Glutamatergic neuron (in vitro differentiated cells): ENCODE measurements around the gene CXXC1. TPM values are rescaled to one million over a fixed set of nuclear protein-coding genes. Genes with fewer than 3 reads are reported as not detected.
A peak's percentile ranks its signal among the peaks of the same experiment; 100 is the strongest.
"Not testable (repeated sequence)": the region's sequence is repeated elsewhere in the genome, so short reads cannot be mapped to it uniquely, and the experiment has no call there.

ENCODE experiments used
- DNase-seq: peaks from one replicate; pipeline ENCODE4 v3.0.0; 2022
- H3K27ac Mint-ChIP-seq: one replicate; pipeline ENCODE4 v1.8.0; 2020; ENCODE audit warnings: mild to moderate bottlenecking, mixed read lengths, inconsistent platforms; ENCODE audit not compliant: unreplicated experiment
- H3K27me3 Mint-ChIP-seq: one replicate; pipeline ENCODE4 v1.8.0; 2020; ENCODE audit warnings: mild to moderate bottlenecking, moderate library complexity, mixed read lengths, inconsistent platforms; ENCODE audit not compliant: unreplicated experiment
- H3K36me3 Mint-ChIP-seq: one replicate; pipeline ENCODE4 v1.8.0; 2020; ENCODE audit warnings: mild to moderate bottlenecking, mixed read lengths, inconsistent platforms; ENCODE audit not compliant: unreplicated experiment
- H3K4me1 Mint-ChIP-seq: one replicate; pipeline ENCODE4 v1.8.0; 2020; ENCODE audit warnings: mild to moderate bottlenecking, low read depth, mixed read lengths, inconsistent platforms; ENCODE audit not compliant: unreplicated experiment
- H3K4me3 Mint-ChIP-seq: one replicate; pipeline ENCODE4 v1.8.0; 2020; ENCODE audit warnings: mild to moderate bottlenecking, mixed read lengths, inconsistent platforms; ENCODE audit not compliant: unreplicated experiment
- H3K9me3 Mint-ChIP-seq: one replicate; pipeline ENCODE4 v1.8.0; 2020; ENCODE audit warnings: mild to moderate bottlenecking, moderate library complexity, mixed read lengths, inconsistent platforms; ENCODE audit not compliant: unreplicated experiment
- total RNA-seq: library from RNA; stranded (reverse); fragmentation: NEBNext Ultra II Directional; extraction: Animal tissue kit (Norgen Biotek cat#: 25700); gene quantifications from one replicate; pipeline ENCODE4 v1.2.1, GENCODE V29; 2021; ENCODE audit not compliant: unreplicated experiment
- TF ChIP-seq, protein P1 (sequence below): fragments of 200-600 bp; sonication (generic); IDR thresholded peaks from one replicate; pipeline ENCODE4 v1.5.0; 2021; ENCODE audit not compliant: partially characterized antibody, unreplicated experiment

CXXC1 gene
- total RNA-seq, 1 donor from 2014 or later = 66.3 TPM

DNA sequence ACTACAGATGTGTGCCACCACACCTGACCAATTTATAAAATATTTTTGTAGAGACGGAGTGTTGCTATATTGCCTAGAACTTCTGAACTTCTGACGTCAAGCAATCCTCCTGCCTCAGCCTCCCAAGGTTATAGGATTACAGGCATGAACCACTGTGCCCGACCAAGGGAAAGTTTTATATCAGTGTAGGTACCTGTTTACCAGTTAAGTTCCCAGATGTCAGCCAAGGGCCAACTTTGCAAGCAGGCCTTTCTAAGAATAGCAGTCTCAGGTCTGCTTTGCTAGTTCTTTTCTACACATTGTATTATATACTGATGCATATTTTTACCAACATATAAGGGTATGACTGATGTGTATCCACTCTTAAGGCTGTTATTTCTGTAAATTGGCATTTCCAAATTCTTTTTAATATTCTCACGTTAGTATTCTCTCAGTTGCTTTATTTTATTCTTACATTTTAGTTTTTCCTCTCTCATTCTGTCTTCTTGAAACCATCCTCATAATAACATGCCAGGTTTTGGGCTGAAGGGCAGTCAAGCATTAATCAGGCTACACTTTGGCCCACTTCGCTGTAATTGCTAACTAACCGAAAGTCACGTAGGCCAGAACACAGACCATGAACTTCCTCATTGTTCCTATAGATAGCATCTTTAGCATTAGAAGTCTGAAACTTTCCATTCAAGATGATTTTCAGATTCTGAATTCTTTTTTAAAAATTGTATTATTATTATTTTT is 25.0 kb upstream of the CXXC1 start:
- H3K36me3 Mint-ChIP-seq = no peaks in the 10 kb centered on the region
- peaks cover 2% of the 10 kb centered on the region for H3K4me1 Mint-ChIP-seq
- no peak overlapping the region for H3K27ac Mint-ChIP-seq
- H3K27me3 Mint-ChIP-seq = no peaks in the 10 kb centered on the region
- DNase-seq = no peak
- H3K4me3 Mint-ChIP-seq = no peak overlapping the region
- TF ChIP-seq, protein P1, sequence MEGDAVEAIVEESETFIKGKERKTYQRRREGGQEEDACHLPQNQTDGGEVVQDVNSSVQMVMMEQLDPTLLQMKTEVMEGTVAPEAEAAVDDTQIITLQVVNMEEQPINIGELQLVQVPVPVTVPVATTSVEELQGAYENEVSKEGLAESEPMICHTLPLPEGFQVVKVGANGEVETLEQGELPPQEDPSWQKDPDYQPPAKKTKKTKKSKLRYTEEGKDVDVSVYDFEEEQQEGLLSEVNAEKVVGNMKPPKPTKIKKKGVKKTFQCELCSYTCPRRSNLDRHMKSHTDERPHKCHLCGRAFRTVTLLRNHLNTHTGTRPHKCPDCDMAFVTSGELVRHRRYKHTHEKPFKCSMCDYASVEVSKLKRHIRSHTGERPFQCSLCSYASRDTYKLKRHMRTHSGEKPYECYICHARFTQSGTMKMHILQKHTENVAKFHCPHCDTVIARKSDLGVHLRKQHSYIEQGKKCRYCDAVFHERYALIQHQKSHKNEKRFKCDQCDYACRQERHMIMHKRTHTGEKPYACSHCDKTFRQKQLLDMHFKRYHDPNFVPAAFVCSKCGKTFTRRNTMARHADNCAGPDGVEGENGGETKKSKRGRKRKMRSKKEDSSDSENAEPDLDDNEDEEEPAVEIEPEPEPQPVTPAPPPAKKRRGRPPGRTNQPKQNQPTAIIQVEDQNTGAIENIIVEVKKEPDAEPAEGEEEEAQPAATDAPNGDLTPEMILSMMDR = no peak
- H3K9me3 Mint-ChIP-seq = no peaks in the 10 kb centered on the region

DNA sequence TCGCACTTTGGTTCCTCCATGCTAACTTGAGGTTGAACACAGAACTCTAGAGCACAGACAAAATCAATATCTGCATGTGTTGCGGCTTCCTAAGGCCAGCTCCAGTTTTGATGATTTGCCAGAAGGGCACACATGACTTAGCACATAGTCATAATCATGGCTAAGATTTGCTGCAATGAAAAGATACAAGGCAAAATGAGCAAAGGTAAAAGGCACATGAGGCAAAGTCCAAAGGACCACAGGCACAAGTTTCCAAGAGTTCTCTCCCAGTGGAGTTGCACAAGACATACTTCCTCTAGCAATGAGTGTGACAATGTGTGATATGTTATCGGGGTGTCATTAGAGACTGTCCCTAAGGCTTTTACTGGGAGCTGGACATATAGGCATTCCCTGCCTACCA is 24.2 kb upstream of the CXXC1 start:
- H3K4me3 Mint-ChIP-seq = no peak overlapping the region

DNA sequence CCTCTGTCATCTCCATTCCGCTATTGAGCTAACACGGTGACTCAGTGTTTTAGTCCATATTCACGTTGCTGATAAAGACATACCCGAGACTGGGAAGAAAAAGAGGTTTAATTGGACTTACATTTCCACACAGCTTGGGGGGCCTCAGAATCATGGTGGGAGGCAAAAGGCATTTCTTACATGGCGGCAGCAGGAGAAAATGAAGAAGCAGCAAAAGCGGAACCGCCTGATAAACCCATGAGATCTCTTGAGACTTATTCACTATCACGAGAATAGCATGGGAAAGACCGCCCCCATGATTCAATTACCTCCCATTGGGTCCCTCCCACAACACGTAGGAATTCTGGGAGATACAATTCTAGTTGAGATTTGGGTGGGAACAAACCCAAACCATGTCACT is 22.6 kb upstream of the CXXC1 start:
- Mint-ChIP-seq H3K4me3 (no peak overlapping the region), H3K9me3 (no peaks in the 10 kb centered on the region), H3K27ac (no peak overlapping the region), H3K27me3 (peaks cover 2% of the 10 kb centered on the region), H3K36me3 (no peaks in the 10 kb centered on the region), H3K4me1 (peaks cover 2% of the 10 kb centered on the region)
- TF ChIP-seq, protein P1 = no peak
- no peak for DNase-seq

More for the DNA sequence above, 24.2 kb upstream of the CXXC1 start:
- Mint-ChIP-seq H3K9me3 (no peaks in the 10 kb centered on the region), H3K4me1 (peaks cover 2% of the 10 kb centered on the region), H3K27ac (no peak overlapping the region), H3K36me3 (no peaks in the 10 kb centered on the region), H3K27me3 (no peaks in the 10 kb centered on the region)
- no peak for DNase-seq
- TF ChIP-seq, protein P1 = no peak

DNA sequence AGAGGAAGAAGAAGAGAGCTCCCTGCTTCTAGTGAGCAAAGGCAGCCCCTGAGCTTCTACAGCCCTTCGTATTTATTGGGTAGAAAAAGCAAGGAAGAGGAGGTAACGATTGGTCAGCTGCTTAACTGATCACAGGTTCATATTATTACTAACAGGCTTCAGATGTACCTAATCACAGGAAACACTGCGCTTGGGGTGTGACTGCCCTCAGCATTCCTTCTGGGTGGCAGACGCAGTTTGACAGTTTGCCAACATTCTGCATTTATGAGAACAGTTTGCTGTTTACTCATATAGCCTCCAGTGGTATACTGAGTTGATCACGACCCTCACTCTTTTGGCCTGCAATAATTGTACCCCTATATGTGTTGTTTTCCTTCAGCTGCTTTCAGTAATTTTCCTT is 21.4 kb upstream of the CXXC1 start:
- not testable (repeated sequence) for DNase-seq, H3K27ac Mint-ChIP-seq, H3K9me3 Mint-ChIP-seq, H3K36me3 Mint-ChIP-seq, H3K4me3 Mint-ChIP-seq, H3K4me1 Mint-ChIP-seq, H3K27me3 Mint-ChIP-seq

DNA sequence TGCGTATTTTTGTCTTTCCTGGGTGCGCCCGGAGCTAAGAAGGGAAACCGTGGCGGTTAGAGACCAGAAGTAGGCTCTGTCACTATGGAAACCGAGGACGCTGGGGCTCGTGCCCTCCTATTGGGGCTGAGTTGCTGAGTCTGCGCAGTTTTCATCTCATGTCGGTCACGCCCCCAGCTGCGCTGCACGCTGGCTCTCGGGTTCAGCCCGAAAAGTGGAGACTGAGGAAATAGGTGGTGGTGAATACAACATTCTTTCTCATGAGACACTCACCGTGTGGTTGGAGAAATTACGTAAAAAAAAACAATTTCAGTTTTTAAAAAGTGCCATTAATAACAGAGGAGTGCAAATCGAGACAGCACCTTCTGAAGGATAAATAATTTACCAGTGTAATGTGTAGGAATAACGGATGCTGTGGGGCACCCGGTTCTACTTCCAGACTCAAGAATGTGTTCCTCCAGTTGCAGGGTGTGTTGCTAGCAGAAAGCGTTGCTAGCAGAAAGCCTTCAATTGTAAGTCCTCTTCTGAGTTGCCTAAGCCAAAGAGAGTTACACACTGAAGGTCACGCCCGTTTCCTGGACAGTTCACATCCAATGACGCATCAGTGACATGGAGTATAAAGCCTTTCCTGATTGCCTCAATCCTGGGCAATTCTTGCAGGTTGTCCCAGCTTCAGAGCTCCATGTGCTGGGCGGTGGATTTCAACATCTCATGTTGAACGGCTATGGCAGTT is 20.4 kb upstream of the CXXC1 start:
- no peak overlapping the region for H3K27ac Mint-ChIP-seq
- H3K4me3 Mint-ChIP-seq = peak overlapping the region; percentile 94
- no peaks in the 10 kb centered on the region for H3K9me3 Mint-ChIP-seq
- H3K4me1 Mint-ChIP-seq = peaks cover 2% of the 10 kb centered on the region
- DNase-seq = peak; percentile 86
- TF ChIP-seq, protein P1 = no peak
- H3K27me3 Mint-ChIP-seq = peaks cover 2% of the 10 kb centered on the region
- no peaks in the 10 kb centered on the region for H3K36me3 Mint-ChIP-seq
